Endodermal cell (in vitro differentiated cells): ENCODE results near the gene HOXC12. TPM values are rescaled to one million over a fixed set of nuclear protein-coding genes. Genes with fewer than 3 reads are reported as not detected.

Source experiments
- DNase-seq: peaks from one replicate; pipeline ENCODE4 v3.0.0-alpha.2; 2017
- H3K27ac ChIP-seq: 2 replicates; pipeline ENCODE4 v1.5.1; 2013; ENCODE audit warnings: mild to moderate bottlenecking, low read depth, low read length, moderate library complexity
- H3K27me3 ChIP-seq: 2 replicates; pipeline ENCODE4 v1.6.1; 2013; ENCODE audit warnings: mild to moderate bottlenecking, low read length, moderate library complexity; ENCODE audit not compliant: insufficient read depth, control insufficient read depth, poor library complexity, severe bottlenecking
- H3K36me3 ChIP-seq: 2 replicates; pipeline ENCODE4 v1.7.0; 2013; ENCODE audit warnings: mild to moderate bottlenecking, low read length, moderate library complexity; ENCODE audit not compliant: control insufficient read depth, insufficient read depth
- H3K4me1 ChIP-seq: one replicate; pipeline ENCODE4 v1.7.0; 2013; ENCODE audit warnings: low read length; ENCODE audit not compliant: control insufficient read depth, insufficient read depth
- H3K4me3 ChIP-seq: 2 replicates; pipeline ENCODE4 v1.5.1; 2013; ENCODE audit warnings: mild to moderate bottlenecking, low read length, moderate library complexity
- H3K9ac ChIP-seq: 2 replicates; pipeline ENCODE4 v1.6.1; 2013; ENCODE audit warnings: mild to moderate bottlenecking, low read length, moderate library complexity; ENCODE audit not compliant: poor library complexity, severe bottlenecking; ENCODE audit errors: extremely low read depth
- H3K9me3 ChIP-seq: 2 replicates; pipeline ENCODE4 v1.6.1; 2013; ENCODE audit warnings: mild to moderate bottlenecking, low read length, moderate library complexity; ENCODE audit not compliant: control insufficient read depth
- H3K27ac Mint-ChIP-seq: 2 replicates; pipeline ENCODE4 v1.8.0; 2020; ENCODE audit warnings: mixed read lengths
- H3K27me3 Mint-ChIP-seq: 2 replicates; pipeline ENCODE4 v1.8.0; 2021; ENCODE audit warnings: mild to moderate bottlenecking, mixed read lengths; ENCODE audit not compliant: insufficient read depth
- H3K36me3 Mint-ChIP-seq: 2 replicates; pipeline ENCODE4 v1.8.0; 2020; ENCODE audit warnings: low read depth, mixed read lengths
- H3K4me1 Mint-ChIP-seq: 2 replicates; pipeline ENCODE4 v1.8.0; 2020; ENCODE audit warnings: mixed read lengths
- H3K4me3 Mint-ChIP-seq: 2 replicates; pipeline ENCODE4 v1.8.0; 2020; ENCODE audit warnings: mild to moderate bottlenecking, moderate library complexity, mixed read lengths
- H3K9me3 Mint-ChIP-seq: 2 replicates; pipeline ENCODE4 v1.8.0; 2020; ENCODE audit warnings: mild to moderate bottlenecking, mixed read lengths
- CTCF ChIP-seq: fragments of 200-600 bp; sonication (generic); conservative IDR thresholded peaks from 2 replicates; pipeline ENCODE4 v1.5.0; 2021; ENCODE audit warnings: antibody characterized with exemption, mild to moderate bottlenecking
- WGBS, 2 experiments: methylation state at CpG; one replicate each; pipeline versions ENCODE4 v1.1.5 to v1.1.7; 2013; ENCODE audit warnings: missing lambda C conversion rate in 2 of 2, mixed read lengths in 1 of 2; ENCODE audit not compliant: insufficient coverage in 1 of 2, insufficient read length in 1 of 2; 5-methylcytosine and 5-hydroxymethylcytosine counted together
- total RNA-seq, 2 donors: library from RNA; stranded (reverse); fragmentation: NEBNext Ultra II Directional in 1 of 2; extraction: Animal tissue kit (Norgen Biotek cat#: 25700) in 1 of 2; gene quantifications; 2 replicates in 1 of 2; 3 replicates in 1 of 2; pipeline ENCODE4 v1.2.1, GENCODE V29; 2021

The HOXC12 gene
- total RNA-seq, 2 donors from 2014 or later = not detected

- peaks cover 100% of the 10 kb centered on the region for H3K27me3 ChIP-seq
- H3K9ac ChIP-seq = no peak overlapping the region
- TF ChIP-seq CTCF = no peak
Measured at GRCh38 chr12:53955036-53955775, 503 bp downstream of the HOXC12 start.

GRCh38 chr12:53955776-53956250, 1.1 kb downstream of the HOXC12 start:
- H3K4me3 ChIP-seq = no peak overlapping the region
- Mint-ChIP-seq H3K27ac (no peak overlapping the region), H3K4me3 (no peak overlapping the region), H3K9me3 (peaks cover 2% of the 10 kb centered on the region), H3K4me1 (no peaks in the 10 kb centered on the region), H3K36me3 (no peaks in the 10 kb centered on the region), H3K27me3 (peaks cover 99% of the 10 kb centered on the region)
- no peak overlapping the region for H3K27ac ChIP-seq
- 20 to 22% methylated on average over 5 to 6 of the region's 10 CpGs for WGBS, 2 experiments
- peaks cover 100% of the 10 kb centered on the region for H3K27me3 ChIP-seq
- no peak for DNase-seq
- no peaks in the 10 kb centered on the region for H3K36me3 ChIP-seq
- H3K9me3 ChIP-seq = peaks cover 23% of the 10 kb centered on the region
- TF ChIP-seq CTCF = no peak
- H3K4me1 ChIP-seq = no peaks in the 10 kb centered on the region
- no peak overlapping the region for H3K9ac ChIP-seq

More at GRCh38 chr12:53955036-53955775, 503 bp downstream of the HOXC12 start:
- Mint-ChIP-seq H3K4me1 (no peaks in the 10 kb centered on the region), H3K9me3 (peaks cover 2% of the 10 kb centered on the region), H3K36me3 (no peaks in the 10 kb centered on the region), H3K27me3 (peaks cover 99% of the 10 kb centered on the region), H3K4me3 (no peak overlapping the region), H3K27ac (no peak overlapping the region)
- Histone ChIP-seq H3K9me3 (peaks cover 23% of the 10 kb centered on the region), H3K4me3 (no peak overlapping the region), H3K36me3 (no peaks in the 10 kb centered on the region), H3K4me1 (no peaks in the 10 kb centered on the region), H3K27ac (no peak overlapping the region)
- WGBS, 2 experiments = 9 to 10% methylated on average over 23 to 82 of the region's 86 CpGs
- DNase-seq = peak; percentile 78

- 18 to 23% methylated on average over 11 to 25 of the region's 25 CpGs for WGBS, 2 experiments
- no peaks in the 10 kb centered on the region for H3K9me3 Mint-ChIP-seq
Measured at GRCh38 chr12:53956251-53956887, 1.7 kb downstream of the HOXC12 start.

More at GRCh38 chr12:53956251-53956887, 1.7 kb downstream of the HOXC12 start:
- Mint-ChIP-seq H3K4me3 (no peak overlapping the region), H3K36me3 (no peaks in the 10 kb centered on the region), H3K27ac (no peak overlapping the region), H3K27me3 (peaks cover 99% of the 10 kb centered on the region), H3K4me1 (no peaks in the 10 kb centered on the region)
- peaks cover 23% of the 10 kb centered on the region for H3K9me3 ChIP-seq
- H3K4me1 ChIP-seq = no peaks in the 10 kb centered on the region
- H3K9ac ChIP-seq = no peak overlapping the region
- no peak overlapping the region for H3K27ac ChIP-seq
- no peaks in the 10 kb centered on the region for H3K36me3 ChIP-seq
- no peak overlapping the region for H3K4me3 ChIP-seq
- H3K27me3 ChIP-seq = peaks cover 100% of the 10 kb centered on the region
- DNase-seq = peak; percentile 70
- TF ChIP-seq CTCF = no peak
